ENCODE measurements around the gene SREBF2. TPM values are rescaled to one million over a fixed set of nuclear protein-coding genes. Genes with fewer than 3 reads are reported as not detected.

The SREBF2 gene
- total RNA-seq, 1 experiment from 2014 or later = 129 TPM

GRCh38 chr22:41922328-41922727 lies 89.4 kb downstream of the SREBF2 start:
- no peaks in the 10 kb centered on the region for H4K20me1 ChIP-seq (ENCODE audit: insufficient read depth)
- H3K4me3 ChIP-seq (replicated peaks in 1 of 2; ENCODE audit: low read depth in 1 of 2, low read length in 2 of 2) = no peak overlapping the region
- POLR2A ChIA-PET = interaction anchor here (0.7 kb wide), 1 partner anchor 14 kb away, joined by 3 read pairs; no protein-coding TSS in a partner anchor
- peaks cover 9 to 24% of the 10 kb centered on the region in 2 experiments; a peak in 3 of 4 replicates for H3K4me1 ChIP-seq (ENCODE audit: control insufficient read depth in 1 of 2, insufficient read depth in 2 of 2, low read length in 2 of 2)
- H3K4me2 ChIP-seq (ENCODE audit: low read length) = no peak overlapping the region
- no peak overlapping the region for H3K27ac ChIP-seq (ENCODE audit: low read depth, low read length)
- no peak overlapping the region for H3K9ac ChIP-seq (ENCODE audit: low read length)
- no peaks in the 10 kb centered on the region for H3K9me2 ChIP-seq (ENCODE audit: insufficient read depth)
- no peaks in the 10 kb centered on the region for H3K27me3 ChIP-seq (ENCODE audit: insufficient read depth, low read length)
- no peak for ATAC-seq
- no peaks in the 10 kb centered on the region for H3K79me2 ChIP-seq (ENCODE audit: insufficient read depth, low read length)
- CTCF ChIA-PET = no interaction called here
- no peak for DNase-seq (ENCODE audit: low read depth, low spot score)
- no TSS peak for BruUV-seq (replicated peaks)
- intact Hi-C loops (cut with micrococcal nuclease) = no loop called here
- no peaks in the 10 kb centered on the region for H3K9me3 ChIP-seq (ENCODE audit: control insufficient read depth in 1 of 2, insufficient read depth in 1 of 2, low read depth in 1 of 2, low read length in 2 of 2)
- no peak for TF ChIP-seq EZH2phosphoT487 (IDR thresholded peaks at IDR 0.05; ENCODE audit: borderline replicate concordance)
- no peak for TF ChIP-seq ELF1 (IDR thresholded peaks at IDR 0.05; ENCODE audit: borderline replicate concordance, low read depth)
- TF ChIP-seq SP1 (IDR thresholded peaks at IDR 0.05; ENCODE audit: low read depth) = no peak
- TF ChIP-seq, protein P1, sequence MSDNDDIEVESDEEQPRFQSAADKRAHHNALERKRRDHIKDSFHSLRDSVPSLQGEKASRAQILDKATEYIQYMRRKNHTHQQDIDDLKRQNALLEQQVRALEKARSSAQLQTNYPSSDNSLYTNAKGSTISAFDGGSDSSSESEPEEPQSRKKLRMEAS (IDR thresholded peaks at IDR 0.05) = no peak
- TF ChIP-seq RAD21 (IDR thresholded peaks at IDR 0.05; ENCODE audit: low read depth) = no peak
- TF ChIP-seq POLR2A (IDR thresholded peaks at IDR 0.05; ENCODE audit: borderline replicate concordance, extremely low read depth, insufficient read depth, insufficient read length) = no peak
- TF ChIP-seq ZFX (IDR thresholded peaks at IDR 0.05) = no peak
- no peak for TF ChIP-seq CBX3 (IDR thresholded peaks at IDR 0.05; ENCODE audit: low read depth)
- no peak for TF ChIP-seq JUND (IDR thresholded peaks at IDR 0.05)
- TF ChIP-seq SRF (IDR thresholded peaks at IDR 0.05; ENCODE audit: low read depth) = no peak
- TF ChIP-seq YY1 (IDR thresholded peaks at IDR 0.05; ENCODE audit: extremely low read depth, insufficient replicate concordance, low read depth, low read length) = no peak
- TF ChIP-seq, protein P2, sequence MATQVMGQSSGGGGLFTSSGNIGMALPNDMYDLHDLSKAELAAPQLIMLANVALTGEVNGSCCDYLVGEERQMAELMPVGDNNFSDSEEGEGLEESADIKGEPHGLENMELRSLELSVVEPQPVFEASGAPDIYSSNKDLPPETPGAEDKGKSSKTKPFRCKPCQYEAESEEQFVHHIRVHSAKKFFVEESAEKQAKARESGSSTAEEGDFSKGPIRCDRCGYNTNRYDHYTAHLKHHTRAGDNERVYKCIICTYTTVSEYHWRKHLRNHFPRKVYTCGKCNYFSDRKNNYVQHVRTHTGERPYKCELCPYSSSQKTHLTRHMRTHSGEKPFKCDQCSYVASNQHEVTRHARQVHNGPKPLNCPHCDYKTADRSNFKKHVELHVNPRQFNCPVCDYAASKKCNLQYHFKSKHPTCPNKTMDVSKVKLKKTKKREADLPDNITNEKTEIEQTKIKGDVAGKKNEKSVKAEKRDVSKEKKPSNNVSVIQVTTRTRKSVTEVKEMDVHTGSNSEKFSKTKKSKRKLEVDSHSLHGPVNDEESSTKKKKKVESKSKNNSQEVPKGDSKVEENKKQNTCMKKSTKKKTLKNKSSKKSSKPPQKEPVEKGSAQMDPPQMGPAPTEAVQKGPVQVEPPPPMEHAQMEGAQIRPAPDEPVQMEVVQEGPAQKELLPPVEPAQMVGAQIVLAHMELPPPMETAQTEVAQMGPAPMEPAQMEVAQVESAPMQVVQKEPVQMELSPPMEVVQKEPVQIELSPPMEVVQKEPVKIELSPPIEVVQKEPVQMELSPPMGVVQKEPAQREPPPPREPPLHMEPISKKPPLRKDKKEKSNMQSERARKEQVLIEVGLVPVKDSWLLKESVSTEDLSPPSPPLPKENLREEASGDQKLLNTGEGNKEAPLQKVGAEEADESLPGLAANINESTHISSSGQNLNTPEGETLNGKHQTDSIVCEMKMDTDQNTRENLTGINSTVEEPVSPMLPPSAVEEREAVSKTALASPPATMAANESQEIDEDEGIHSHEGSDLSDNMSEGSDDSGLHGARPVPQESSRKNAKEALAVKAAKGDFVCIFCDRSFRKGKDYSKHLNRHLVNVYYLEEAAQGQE (IDR thresholded peaks at IDR 0.05; ENCODE audit: low read depth) = no peak
- no peak for TF ChIP-seq POLR2AphosphoS5 (IDR thresholded peaks at IDR 0.05; ENCODE audit: low read depth, low read length)
- TF ChIP-seq, protein P3, sequence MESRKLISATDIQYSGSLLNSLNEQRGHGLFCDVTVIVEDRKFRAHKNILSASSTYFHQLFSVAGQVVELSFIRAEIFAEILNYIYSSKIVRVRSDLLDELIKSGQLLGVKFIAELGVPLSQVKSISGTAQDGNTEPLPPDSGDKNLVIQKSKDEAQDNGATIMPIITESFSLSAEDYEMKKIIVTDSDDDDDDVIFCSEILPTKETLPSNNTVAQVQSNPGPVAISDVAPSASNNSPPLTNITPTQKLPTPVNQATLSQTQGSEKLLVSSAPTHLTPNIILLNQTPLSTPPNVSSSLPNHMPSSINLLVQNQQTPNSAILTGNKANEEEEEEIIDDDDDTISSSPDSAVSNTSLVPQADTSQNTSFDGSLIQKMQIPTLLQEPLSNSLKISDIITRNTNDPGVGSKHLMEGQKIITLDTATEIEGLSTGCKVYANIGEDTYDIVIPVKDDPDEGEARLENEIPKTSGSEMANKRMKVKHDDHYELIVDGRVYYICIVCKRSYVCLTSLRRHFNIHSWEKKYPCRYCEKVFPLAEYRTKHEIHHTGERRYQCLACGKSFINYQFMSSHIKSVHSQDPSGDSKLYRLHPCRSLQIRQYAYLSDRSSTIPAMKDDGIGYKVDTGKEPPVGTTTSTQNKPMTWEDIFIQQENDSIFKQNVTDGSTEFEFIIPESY (IDR thresholded peaks at IDR 0.05; ENCODE audit: extremely low read depth, insufficient replicate concordance, low read length) = no peak
- TF ChIP-seq SIN3A (IDR thresholded peaks at IDR 0.05; ENCODE audit: low read depth) = no peak
- TF ChIP-seq CEBPB (IDR thresholded peaks at IDR 0.05; ENCODE audit: low read depth) = no peak
- TF ChIP-seq, protein P4, sequence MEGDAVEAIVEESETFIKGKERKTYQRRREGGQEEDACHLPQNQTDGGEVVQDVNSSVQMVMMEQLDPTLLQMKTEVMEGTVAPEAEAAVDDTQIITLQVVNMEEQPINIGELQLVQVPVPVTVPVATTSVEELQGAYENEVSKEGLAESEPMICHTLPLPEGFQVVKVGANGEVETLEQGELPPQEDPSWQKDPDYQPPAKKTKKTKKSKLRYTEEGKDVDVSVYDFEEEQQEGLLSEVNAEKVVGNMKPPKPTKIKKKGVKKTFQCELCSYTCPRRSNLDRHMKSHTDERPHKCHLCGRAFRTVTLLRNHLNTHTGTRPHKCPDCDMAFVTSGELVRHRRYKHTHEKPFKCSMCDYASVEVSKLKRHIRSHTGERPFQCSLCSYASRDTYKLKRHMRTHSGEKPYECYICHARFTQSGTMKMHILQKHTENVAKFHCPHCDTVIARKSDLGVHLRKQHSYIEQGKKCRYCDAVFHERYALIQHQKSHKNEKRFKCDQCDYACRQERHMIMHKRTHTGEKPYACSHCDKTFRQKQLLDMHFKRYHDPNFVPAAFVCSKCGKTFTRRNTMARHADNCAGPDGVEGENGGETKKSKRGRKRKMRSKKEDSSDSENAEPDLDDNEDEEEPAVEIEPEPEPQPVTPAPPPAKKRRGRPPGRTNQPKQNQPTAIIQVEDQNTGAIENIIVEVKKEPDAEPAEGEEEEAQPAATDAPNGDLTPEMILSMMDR (IDR thresholded peaks at IDR 0.05 in 2 of 3, conservative IDR thresholded peaks at IDR 0.05 in 1 of 3; ENCODE audit: borderline replicate concordance in 1 of 3, insufficient read depth in 1 of 3, low read depth in 2 of 3, low read length in 2 of 3) = no peak
- no peak for TF ChIP-seq ATF3 (IDR thresholded peaks at IDR 0.05)
- no peak for TF ChIP-seq TCF7L2 (IDR thresholded peaks at IDR 0.05; ENCODE audit: borderline replicate concordance, extremely low read depth, insufficient read depth, insufficient read length)
- no peak for TF ChIP-seq ZNF274 (IDR thresholded peaks at IDR 0.05; ENCODE audit: low read depth, low read length)
- RAD21 ChIA-PET (ENCODE audit: low non-redundant PET in 1 of 2, low total read pairs in 2 of 2, uncharacterized antibody in 2 of 2, unreplicated experiment in 2 of 2) = no interaction called here
- no peaks in the 10 kb centered on the region for H3K36me3 ChIP-seq (ENCODE audit: control insufficient read depth in 1 of 2, insufficient read depth in 2 of 2, low read length in 2 of 2)
- no peak overlapping the region for H2AFZ ChIP-seq (ENCODE audit: low read depth, low read length, poor library complexity, severe bottlenecking)
